ENCODE measurements around the gene SH3GL2.
A peak's percentile ranks its signal among the peaks of the same experiment; 100 is the strongest.
"Not testable (repeated sequence)": the region's sequence is repeated elsewhere in the genome, so short reads cannot be mapped to it uniquely, and the experiment has no call there.

The SH3GL2 gene

DNA sequence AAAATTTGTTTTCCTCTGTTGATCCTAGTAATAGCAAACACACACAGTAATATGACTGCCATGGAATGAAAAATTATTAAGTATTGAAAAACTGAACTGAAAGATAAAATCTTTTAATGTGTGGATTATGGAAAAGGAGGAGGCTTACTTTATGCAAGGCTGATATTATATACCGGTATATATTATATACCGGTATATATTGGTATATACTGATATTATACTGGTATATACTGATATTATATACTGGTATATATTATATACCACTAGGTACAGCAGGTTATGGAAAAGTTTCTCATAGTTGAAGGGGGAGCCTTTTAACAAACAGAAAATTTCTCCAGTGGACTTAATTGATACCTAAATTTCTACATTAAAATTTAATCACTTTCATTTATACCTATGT is 181.4 kb downstream of the SH3GL2 start:
- DNase-seq, result no peak

- DNase-seq, result no peak
Measured at GRCh38 chr9:17761984-17762676, 183.3 kb downstream of the SH3GL2 start.

- DNase-seq, result no peak
Measured at GRCh38 chr9:17764306-17764705, 185.4 kb downstream of the SH3GL2 start.

- DNase-seq, result not testable (repeated sequence)
Measured at GRCh38 chr9:17765131-17765530, 186.3 kb downstream of the SH3GL2 start.

DNA sequence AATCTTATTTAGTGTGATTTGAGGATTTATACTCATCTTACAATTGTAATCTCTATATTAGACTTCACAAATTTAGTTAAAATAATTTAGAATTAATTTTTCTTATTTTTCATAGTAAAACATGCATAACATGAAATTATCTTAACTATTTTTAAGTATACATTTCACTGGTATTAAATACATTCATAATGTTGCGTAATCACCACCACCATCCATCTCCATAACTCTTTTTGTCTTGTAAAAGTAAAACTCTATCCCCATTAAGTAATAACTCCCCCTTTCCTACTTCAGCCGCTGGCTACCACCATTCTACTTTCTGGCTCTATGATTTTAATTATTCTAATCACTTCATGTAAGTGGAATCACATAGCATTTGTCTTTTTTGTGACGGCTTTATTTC is 193.4 kb downstream of the SH3GL2 start:
- no peak for DNase-seq

DNA sequence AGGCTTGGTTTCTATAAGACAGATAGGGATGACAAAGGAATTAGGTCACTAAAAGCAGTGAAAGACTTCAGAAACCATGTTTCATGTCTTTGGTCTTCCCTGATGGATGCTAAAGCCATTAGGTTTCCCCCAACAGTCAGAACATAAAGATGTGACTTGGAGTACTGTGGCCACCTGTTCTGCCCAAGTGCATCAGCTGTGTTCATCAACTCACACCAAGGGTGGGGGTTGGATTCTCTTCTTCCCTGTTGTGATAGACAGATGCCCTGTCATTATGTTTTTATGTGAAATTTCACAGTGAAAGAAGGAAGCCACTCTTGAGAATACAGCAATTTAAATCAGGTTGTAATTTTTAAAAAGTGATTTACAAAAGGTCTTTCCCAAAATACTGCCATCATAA is 196.8 kb downstream of the SH3GL2 start:
- no peak for DNase-seq

- DNase-seq, result no peak
Measured at GRCh38 chr9:17776735-17777134, 197.9 kb downstream of the SH3GL2 start.

DNA sequence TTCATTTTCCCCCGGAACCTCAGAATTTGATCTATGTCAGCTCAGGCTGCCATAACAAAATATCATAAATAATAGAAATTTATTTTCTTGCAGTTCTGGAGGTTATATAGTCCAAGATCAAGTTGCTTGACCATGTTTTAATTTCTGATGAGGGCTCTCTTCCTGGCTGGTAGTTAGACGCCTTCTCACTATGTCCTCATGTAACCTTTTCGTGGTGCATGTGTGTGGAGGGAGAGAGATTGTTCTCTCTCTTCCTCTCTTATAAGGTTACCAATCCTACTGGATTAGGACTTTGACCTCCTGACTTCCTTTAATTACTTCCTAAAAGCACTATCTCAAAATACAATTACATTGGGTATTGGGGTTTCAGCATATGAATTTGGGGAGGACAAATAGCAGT is 198.6 kb downstream of the SH3GL2 start:
- no peak for DNase-seq

DNA sequence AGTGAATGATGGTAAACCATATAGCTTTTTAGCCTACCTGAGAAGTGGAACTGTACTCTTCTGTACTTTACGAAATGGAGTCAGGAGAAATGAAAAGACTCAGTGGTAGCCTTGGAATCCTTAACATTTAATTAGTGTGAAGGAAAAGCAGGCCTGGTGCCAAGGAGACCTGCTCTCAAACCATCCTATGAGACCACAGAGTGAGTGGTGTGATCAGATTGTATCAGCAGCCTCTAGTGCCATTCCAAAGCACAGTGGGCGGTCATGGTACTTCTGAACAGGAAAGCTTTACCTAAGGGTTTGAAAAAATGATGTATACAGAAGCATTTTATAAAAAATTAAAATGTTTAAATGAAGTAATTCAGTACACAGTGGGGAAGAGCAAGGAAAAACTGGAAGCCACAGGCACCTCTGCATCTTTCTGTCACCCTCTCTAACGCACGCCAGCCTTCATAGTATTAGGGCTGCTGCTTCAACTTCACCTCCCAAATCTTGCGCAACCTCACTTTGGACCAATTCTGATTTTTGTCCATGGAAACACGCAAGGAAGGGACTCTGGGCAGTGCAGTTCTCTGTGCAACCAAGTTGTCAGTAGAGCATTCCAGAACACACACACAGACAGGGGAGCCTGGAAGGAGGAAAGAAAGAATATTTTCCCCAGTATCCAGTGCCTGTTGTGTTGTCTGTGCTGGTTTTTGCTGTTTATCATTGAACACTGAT is 203.7 kb downstream of the SH3GL2 start:
- no peak for DNase-seq

DNA sequence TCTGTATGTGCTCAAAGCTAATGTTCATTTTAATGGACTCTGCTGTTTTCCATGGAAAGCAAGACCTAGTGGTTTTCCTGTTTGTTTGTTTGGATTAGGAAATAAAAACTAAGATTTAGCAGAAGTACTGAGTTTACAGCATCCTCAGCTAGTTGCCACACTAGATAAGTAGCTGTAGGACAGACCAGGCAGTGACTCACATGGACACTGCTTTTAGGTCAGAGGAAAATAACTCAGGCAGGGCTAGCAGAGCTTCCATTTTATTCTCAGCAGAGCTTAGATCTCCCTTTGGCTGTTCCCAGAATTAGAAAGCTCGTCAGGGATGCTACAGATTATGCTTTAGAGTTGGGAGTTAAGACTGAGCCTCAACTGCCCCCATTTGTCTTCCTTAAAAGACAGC is 204.4 kb downstream of the SH3GL2 start:
- DNase-seq, result no peak

DNA sequence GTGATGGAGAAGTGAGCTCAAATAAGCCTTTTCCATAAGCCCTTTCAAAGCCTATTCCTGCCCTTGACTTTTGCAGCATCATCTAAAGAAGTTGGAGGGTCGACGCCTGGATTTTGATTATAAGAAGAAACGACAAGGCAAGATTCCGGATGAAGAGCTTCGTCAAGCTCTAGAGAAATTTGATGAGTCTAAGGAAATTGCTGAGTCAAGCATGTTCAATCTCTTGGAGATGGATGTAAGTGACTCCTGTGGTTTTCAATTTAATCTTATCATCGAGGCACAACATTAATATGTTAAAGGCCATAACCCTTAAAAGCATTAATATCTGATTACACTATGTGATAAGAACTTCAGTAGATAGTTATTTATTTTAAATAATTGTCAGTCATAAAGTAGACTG is 210.4 kb downstream of the SH3GL2 start:
- DNase-seq, result no peak

GRCh38 chr9:17793713-17794622 is 215.1 kb downstream of the SH3GL2 start:
- DNase-seq, result no peak

DNA sequence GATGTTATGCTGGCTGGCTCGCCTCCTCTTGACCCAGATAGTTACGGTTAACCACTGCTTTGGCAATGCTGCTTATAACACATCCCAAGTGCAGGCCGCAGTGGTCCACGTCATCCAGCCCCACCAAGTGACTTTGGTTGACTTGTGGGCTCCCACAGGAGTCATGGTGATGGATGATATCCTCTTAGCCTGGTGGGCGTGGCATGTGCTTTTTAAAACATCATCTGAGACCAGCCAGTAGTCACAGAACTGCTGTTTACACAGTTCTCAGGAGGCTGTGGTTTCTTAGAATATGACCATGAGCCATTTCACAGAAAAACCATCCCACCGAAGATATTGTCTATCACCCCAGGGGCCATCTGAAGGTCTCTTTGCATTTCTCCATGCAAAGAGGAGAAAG is 216.9 kb downstream of the SH3GL2 start:
- DNase-seq, result no peak

- no peak for DNase-seq
Measured at GRCh38 chr9:17799369-17799768, 220.5 kb downstream of the SH3GL2 start.

DNA sequence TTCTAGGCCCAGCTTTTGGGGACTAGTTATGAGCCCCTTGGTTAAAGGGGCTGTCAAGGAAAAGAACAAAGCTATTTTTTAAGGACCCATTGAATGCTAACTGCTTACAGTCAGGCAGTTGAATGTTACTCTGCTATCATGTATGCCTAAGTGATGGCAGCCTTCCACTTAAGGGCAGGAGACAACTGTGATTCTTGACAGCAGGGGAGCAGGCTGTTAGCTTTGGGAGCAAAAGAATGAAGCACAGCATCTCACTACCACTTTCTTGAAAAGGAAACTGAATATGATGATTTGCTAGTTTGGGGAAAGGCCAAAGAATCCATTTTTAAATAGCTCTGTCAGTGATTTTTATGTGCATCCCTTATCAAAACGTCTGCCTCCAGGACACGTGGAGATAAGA is 221.6 kb downstream of the SH3GL2 start:
- DNase-seq, result no peak

DNA sequence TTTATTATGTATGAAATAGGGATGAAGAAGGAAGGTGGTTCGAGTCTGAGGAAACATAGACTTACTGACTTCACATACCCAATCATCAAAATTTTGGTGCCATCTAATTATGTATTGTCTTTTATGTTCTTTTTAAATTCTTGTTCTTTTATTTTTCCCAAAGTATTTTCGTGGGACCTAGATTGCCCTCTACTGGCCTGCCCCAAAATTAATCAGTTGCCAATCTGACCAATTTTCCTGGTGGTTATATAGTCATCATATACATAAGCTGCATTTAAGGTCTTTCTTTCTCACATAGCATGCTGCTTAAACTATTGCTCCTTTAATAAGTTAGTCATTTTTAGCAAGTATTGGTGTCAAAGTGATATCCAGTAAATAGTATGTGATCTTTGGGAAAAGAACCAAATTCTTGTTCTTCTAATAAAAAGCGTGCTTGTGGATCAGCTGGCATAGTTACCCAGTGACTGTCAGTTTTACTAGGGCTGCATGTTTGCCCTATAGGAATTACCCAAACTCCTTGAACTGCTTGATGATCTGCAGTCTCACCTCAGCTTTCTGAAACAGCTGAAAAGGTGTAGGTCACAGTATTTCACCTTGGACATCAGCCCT is 223.5 kb downstream of the SH3GL2 start:
- no peak for DNase-seq

DNA sequence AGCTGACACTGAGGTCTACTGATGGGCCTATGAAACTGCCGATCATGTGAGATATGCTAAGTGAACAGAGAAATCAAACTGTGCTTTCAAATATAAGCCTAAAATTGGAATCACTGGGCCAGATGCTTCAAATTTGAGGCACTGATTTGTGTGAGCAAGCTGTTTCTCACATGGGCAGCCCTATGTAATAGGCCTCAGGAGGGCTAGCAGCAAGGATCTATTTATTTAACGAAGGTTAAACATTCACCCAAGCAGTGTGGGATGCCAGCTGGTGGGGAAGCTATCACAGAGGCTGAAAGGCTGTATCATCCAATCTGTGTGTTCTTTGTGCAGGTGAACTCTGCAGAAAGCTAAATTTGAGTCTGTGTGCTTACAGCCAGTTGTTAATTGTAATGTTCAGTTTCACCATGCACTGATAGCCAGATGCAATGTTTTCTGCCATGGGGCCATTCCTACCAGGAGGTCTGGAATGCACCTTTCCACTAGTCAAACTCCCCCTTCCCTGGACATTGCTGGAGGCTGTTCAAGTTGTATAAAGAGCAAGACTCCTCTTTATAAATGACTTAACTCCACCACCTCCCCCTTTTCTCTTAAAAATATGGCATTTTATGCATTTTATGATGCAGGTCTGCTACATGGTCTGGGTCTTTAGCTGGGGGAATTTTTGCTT is 228.9 kb downstream of the SH3GL2 start:
- no peak for DNase-seq

GRCh38 chr9:17810317-17810716 is 231.5 kb downstream of the SH3GL2 start:
- no peak for DNase-seq

DNA sequence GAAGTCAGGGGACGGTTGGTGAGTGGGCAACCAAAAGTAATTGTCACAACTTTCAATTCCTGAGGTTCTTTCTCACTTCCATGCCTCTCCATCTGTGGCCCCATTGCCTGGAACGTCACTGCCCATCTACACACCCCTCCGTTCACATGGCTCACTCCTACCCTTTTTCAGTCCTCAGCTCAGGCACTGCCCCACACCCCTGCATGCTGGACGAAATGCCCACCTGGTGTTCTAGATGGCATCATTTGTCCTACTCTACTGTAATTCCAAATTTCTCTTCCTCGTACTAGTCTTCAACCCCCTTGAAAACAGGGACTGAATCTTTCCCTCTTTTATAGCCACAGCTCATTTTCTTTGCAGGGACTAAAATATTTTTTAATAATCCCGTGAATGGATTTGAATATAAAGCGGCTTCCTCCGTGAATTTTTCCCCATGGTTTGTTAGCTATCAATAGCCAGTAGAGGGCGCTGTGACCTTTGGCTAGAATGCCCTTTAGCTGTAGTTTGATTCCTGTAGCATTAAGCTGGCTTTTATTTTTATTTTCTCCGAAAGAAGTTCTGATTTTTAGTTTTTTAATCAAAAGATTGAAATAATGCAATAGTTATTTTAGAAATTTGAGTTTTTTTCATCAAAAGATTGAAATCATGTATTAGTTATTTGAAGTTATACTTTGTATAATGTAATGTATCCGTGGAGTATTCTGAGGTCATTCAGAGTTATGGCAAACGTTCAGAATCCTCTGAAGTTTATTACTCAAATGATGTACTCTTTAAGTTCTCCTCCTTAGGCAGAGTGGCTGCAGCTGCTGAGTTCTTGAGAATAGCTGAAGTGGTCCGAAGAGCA is 232.1 kb downstream of the SH3GL2 start:
- DNase-seq, result peak; percentile 13

DNA sequence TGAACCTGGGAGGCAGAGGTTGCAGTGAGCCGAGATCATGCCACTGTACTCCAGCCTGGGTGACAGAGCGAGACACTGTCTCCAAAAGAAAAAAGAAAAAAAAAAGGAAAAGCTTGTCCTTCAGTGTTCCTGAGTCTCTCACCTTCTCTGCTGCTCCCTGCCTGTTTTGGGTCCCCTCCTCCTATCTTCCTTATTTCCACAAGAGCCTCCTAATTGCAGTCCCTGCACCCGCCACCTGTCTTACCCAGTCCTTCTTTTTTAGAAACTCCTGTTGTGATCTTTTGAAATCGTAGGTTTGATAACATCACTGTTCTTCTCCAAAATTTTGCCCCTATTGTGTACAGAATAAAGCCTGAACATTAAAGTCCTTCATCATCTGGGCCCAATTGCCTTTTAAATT is 234.9 kb downstream of the SH3GL2 start:
- no peak for DNase-seq

GRCh38 chr9:17816431-17817027 is 237.7 kb downstream of the SH3GL2 start:
- DNase-seq, result no peak
